ENCODE measurements around the gene MEIOC.

MEIOC gene

GRCh38 chr17:44719444-44719843 lies 63.2 kb downstream of the MEIOC start:
- DNase-seq: no peak

- no peak for DNase-seq
Measured at GRCh38 chr17:44722254-44722653, 66.0 kb downstream of the MEIOC start.

Measured in NCI-H748 treated with DMSO at 0.1 percent for 48 hours (cell line).